GM18951 (cell line): ENCODE results near the gene PRR22.

Experiments
- POLR2A ChIP-seq: IDR thresholded peaks from 4 replicates; pipeline ENCODE4 v1.6.1; 2011; ENCODE audit warnings: mild to moderate bottlenecking; ENCODE audit not compliant: insufficient read length, insufficient read depth; ENCODE audit errors: extremely low read depth
- in situ Hi-C: fragments of 300-500 bp; cut with MboI; formaldehyde crosslinking; loops from one replicate; pipeline ENCODE4 v1.12.0; 2022; ENCODE audit warnings: low sequenced_read_pairs, mixed read lengths, inconsistent platforms; ENCODE audit not compliant: unreplicated experiment

Gene PRR22

GRCh38 chr19:5823579-5824281 lies 39.2 kb upstream of the PRR22 start:
- in situ Hi-C loops, result no loop called here
- no peak for TF ChIP-seq POLR2A

GRCh38 chr19:5822181-5822844 lies 37.8 kb upstream of the PRR22 start:
- in situ Hi-C loops, result no loop called here
- no peak for TF ChIP-seq POLR2A

GRCh38 chr19:5821521-5822180 lies 37.1 kb upstream of the PRR22 start:
- in situ Hi-C loops, result no loop called here
- no peak for TF ChIP-seq POLR2A

GRCh38 chr19:5820785-5821184 lies 36.2 kb upstream of the PRR22 start:
- no peak for TF ChIP-seq POLR2A
- in situ Hi-C loops, result no loop called here

GRCh38 chr19:5818594-5818993 lies 34.0 kb upstream of the PRR22 start:
- in situ Hi-C loops, result no loop called here
- no peak for TF ChIP-seq POLR2A

- no peak for TF ChIP-seq POLR2A
- in situ Hi-C loops, result no loop called here
Measured at GRCh38 chr19:5817218-5817617, 32.7 kb upstream of the PRR22 start.

- in situ Hi-C loops, result no loop called here
- TF ChIP-seq POLR2A, result no peak
Measured at GRCh38 chr19:5814852-5815246, 30.3 kb upstream of the PRR22 start.

GRCh38 chr19:5814123-5814851 lies 29.7 kb upstream of the PRR22 start:
- in situ Hi-C loops, result no loop called here
- no peak for TF ChIP-seq POLR2A

GRCh38 chr19:5811117-5811516 lies 26.6 kb upstream of the PRR22 start:
- in situ Hi-C loops, result no loop called here
- no peak for TF ChIP-seq POLR2A

GRCh38 chr19:5809469-5809868 lies 24.9 kb upstream of the PRR22 start:
- in situ Hi-C loops, result no loop called here
- no peak for TF ChIP-seq POLR2A

- no peak for TF ChIP-seq POLR2A
- in situ Hi-C loops, result no loop called here
Measured at GRCh38 chr19:5809053-5809452, 24.5 kb upstream of the PRR22 start.

GRCh38 chr19:5808120-5808816 lies 23.7 kb upstream of the PRR22 start:
- no peak for TF ChIP-seq POLR2A
- in situ Hi-C loops, result no loop called here

- no peak for TF ChIP-seq POLR2A
- in situ Hi-C loops, result no loop called here
Measured at GRCh38 chr19:5806905-5807304, 22.4 kb upstream of the PRR22 start.
